Sigmoid colon (tissue), 4 donors: ENCODE data around the gene PRDM16.

ENCODE experiments used
- EP300 ChIP-seq, 4 donors: sonication (generic); formaldehyde crosslinking; IDR thresholded peaks; one replicate each; pipeline ENCODE4 v1.6.1; 2017; ENCODE audit warnings: antibody characterized with exemption in 4 of 4
- POLR2A ChIP-seq, 2 donors: fragments of 450-650 bp; IDR thresholded peaks; one replicate each; pipeline ENCODE4 v1.6.1; 2016; ENCODE audit warnings: antibody characterized with exemption in 2 of 2, mild to moderate bottlenecking in 2 of 2, moderate library complexity in 2 of 2
- POLR2AphosphoS5 ChIP-seq, 4 donors: sonication (generic); formaldehyde crosslinking; IDR thresholded peaks; one replicate each; pipeline ENCODE4 v1.6.1; 2017; ENCODE audit warnings: antibody characterized with exemption in 4 of 4
- TF ChIP-seq, protein P1 (sequence below), 4 experiments: fragments of 450-650 bp in 3 of 4; fragments of 200-600 bp in 1 of 4; IDR thresholded peaks; one replicate each; pipeline ENCODE4 v1.5.1; 2016 to 2019; ENCODE audit warnings: antibody characterized with exemption in 4 of 4, mild to moderate bottlenecking in 3 of 4, moderate library complexity in 2 of 4

DNA sequence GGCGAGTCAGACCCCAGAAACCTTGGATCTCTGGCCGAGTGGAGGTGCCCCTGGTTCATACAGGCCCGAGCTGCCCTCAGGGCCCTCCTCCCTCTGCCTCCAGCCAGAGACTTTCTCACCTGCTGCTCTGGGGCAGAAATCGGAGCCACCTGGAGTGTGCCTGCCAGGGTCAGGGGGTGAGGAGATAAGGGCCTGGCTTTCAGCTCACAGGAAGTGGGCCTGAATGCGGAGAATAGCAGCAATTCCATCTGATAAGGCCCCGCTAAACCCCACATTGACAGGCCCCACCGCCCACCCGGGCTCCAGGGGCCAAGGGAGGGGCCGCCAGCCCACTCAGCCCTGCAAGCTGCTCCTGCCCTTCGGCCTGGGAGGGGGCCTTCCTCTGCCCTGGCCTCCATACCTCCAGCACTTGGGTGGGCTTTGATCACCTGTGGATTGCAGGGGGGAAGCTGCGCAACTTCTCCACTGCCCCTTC lies 261.8 kb downstream of the PRDM16 start:
- TF ChIP-seq, protein P1, sequence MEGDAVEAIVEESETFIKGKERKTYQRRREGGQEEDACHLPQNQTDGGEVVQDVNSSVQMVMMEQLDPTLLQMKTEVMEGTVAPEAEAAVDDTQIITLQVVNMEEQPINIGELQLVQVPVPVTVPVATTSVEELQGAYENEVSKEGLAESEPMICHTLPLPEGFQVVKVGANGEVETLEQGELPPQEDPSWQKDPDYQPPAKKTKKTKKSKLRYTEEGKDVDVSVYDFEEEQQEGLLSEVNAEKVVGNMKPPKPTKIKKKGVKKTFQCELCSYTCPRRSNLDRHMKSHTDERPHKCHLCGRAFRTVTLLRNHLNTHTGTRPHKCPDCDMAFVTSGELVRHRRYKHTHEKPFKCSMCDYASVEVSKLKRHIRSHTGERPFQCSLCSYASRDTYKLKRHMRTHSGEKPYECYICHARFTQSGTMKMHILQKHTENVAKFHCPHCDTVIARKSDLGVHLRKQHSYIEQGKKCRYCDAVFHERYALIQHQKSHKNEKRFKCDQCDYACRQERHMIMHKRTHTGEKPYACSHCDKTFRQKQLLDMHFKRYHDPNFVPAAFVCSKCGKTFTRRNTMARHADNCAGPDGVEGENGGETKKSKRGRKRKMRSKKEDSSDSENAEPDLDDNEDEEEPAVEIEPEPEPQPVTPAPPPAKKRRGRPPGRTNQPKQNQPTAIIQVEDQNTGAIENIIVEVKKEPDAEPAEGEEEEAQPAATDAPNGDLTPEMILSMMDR (IDR thresholded peaks at IDR 0.05): no peak
- no peak for TF ChIP-seq EP300 (IDR thresholded peaks at IDR 0.05)
- TF ChIP-seq POLR2A (IDR thresholded peaks at IDR 0.05): no peak
- TF ChIP-seq POLR2AphosphoS5 (IDR thresholded peaks at IDR 0.05): no peak
